ENCODE data around the gene PPP6R3.

DNA sequence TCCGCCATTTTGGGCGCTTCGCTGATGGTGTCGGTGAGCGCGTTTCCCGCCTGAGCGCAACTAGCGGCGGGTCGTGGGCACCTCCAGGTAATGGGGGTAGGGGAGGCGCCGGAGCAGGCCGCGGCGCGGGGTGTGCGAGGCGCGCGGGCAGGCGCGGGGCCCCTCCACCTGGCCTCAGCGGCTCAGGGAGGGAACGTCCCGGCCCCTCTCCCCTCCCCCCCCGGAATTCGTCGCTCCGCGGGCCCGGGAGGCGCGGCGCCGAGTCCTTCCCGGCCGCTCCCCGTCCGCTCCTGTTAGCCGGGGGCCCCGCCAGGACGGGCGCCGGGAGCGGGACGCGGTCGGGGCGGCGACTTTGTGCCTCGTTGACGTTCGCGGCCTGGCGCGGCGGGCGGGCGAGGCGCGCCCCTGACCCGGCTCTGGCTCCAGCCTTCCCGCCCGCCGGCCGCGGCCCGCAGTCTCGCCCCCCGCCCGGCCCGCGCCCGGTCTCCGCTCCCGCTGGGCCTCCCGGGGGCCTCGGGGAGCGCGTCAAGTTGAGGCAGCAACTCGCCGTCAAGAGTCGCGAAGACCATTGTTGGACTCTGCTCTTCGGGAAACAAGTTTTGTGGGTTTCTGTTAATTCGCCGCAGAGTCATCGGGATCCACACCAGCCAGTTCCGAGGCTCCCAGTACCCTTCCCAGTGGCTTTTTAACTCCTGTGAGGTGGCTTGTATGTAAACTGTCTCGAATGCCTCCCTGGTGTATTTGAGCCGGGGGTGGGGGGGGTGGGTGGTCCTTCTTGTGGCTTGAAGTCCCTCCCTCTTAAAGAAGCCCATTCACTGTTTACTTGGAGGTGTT lies at the start of gene PPP6R3:
- no peak for TF ChIP-seq RARB (CRISPR knock-in tag; IDR thresholded peaks at IDR 0.05)
- TF ChIP-seq ZNF8 (CRISPR knock-in tag; IDR thresholded peaks at IDR 0.05) = no peak
- no peak for TF ChIP-seq ZFP30 (CRISPR knock-in tag; IDR thresholded peaks at IDR 0.05)
- TF ChIP-seq CSRNP3 (CRISPR knock-in tag; IDR thresholded peaks at IDR 0.05) = no peak
- no peak for TF ChIP-seq TSHZ2 (CRISPR knock-in tag; IDR thresholded peaks at IDR 0.05)
- TF ChIP-seq, protein P1, sequence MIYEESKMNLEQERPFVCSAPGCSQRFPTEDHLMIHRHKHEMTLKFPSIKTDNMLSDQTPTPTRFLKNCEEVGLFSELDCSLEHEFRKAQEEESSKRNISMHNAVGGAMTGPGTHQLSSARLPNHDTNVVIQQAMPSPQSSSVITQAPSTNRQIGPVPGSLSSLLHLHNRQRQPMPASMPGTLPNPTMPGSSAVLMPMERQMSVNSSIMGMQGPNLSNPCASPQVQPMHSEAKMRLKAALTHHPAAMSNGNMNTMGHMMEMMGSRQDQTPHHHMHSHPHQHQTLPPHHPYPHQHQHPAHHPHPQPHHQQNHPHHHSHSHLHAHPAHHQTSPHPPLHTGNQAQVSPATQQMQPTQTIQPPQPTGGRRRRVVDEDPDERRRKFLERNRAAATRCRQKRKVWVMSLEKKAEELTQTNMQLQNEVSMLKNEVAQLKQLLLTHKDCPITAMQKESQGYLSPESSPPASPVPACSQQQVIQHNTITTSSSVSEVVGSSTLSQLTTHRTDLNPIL (CRISPR knock-in tag; IDR thresholded peaks at IDR 0.05; ENCODE audit: low read depth) = no peak
- TF ChIP-seq PATZ1 (CRISPR knock-in tag; IDR thresholded peaks at IDR 0.05; ENCODE audit: borderline replicate concordance) = no peak
- no peak for TF ChIP-seq ARNTL (CRISPR knock-in tag; IDR thresholded peaks at IDR 0.05; ENCODE audit: borderline replicate concordance, low read depth)
- no peak for TF ChIP-seq ZC3H10 (CRISPR knock-in tag; IDR thresholded peaks at IDR 0.05)
- TF ChIP-seq SNAI2 (CRISPR knock-in tag; IDR thresholded peaks at IDR 0.05) = no peak
